Measurements from ENCODE around the gene DEDD. TPM values are rescaled to one million over a fixed set of nuclear protein-coding genes. Genes with fewer than 3 reads are reported as not detected.

The DEDD gene
- total RNA-seq, 1 experiment from 2014 or later: 32.8 TPM

GRCh38 chr1:161174911-161175310, 42.4 kb upstream of the DEDD start:
- no peak for TF ChIP-seq POLR2AphosphoS5 (IDR thresholded peaks at IDR 0.05; ENCODE audit: low read depth, low read length)
- no peak for TF ChIP-seq JUND (IDR thresholded peaks at IDR 0.05)
- no peak for TF ChIP-seq ZBTB33 (IDR thresholded peaks at IDR 0.05; ENCODE audit: extremely low read depth, insufficient replicate concordance, low read length)
- TF ChIP-seq, protein P1, sequence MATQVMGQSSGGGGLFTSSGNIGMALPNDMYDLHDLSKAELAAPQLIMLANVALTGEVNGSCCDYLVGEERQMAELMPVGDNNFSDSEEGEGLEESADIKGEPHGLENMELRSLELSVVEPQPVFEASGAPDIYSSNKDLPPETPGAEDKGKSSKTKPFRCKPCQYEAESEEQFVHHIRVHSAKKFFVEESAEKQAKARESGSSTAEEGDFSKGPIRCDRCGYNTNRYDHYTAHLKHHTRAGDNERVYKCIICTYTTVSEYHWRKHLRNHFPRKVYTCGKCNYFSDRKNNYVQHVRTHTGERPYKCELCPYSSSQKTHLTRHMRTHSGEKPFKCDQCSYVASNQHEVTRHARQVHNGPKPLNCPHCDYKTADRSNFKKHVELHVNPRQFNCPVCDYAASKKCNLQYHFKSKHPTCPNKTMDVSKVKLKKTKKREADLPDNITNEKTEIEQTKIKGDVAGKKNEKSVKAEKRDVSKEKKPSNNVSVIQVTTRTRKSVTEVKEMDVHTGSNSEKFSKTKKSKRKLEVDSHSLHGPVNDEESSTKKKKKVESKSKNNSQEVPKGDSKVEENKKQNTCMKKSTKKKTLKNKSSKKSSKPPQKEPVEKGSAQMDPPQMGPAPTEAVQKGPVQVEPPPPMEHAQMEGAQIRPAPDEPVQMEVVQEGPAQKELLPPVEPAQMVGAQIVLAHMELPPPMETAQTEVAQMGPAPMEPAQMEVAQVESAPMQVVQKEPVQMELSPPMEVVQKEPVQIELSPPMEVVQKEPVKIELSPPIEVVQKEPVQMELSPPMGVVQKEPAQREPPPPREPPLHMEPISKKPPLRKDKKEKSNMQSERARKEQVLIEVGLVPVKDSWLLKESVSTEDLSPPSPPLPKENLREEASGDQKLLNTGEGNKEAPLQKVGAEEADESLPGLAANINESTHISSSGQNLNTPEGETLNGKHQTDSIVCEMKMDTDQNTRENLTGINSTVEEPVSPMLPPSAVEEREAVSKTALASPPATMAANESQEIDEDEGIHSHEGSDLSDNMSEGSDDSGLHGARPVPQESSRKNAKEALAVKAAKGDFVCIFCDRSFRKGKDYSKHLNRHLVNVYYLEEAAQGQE (IDR thresholded peaks at IDR 0.05; ENCODE audit: low read depth): no peak
- no peak for TF ChIP-seq ZNF274 (IDR thresholded peaks at IDR 0.05; ENCODE audit: low read depth, low read length)
- TF ChIP-seq SRF (IDR thresholded peaks at IDR 0.05; ENCODE audit: low read depth): no peak
- no peak for TF ChIP-seq CEBPB (IDR thresholded peaks at IDR 0.05; ENCODE audit: low read depth)
- TF ChIP-seq MAX (IDR thresholded peaks at IDR 0.05): no peak
- TF ChIP-seq POLR2A (IDR thresholded peaks at IDR 0.05; ENCODE audit: borderline replicate concordance, extremely low read depth, insufficient read depth, insufficient read length): no peak
- no peak for TF ChIP-seq ELF1 (IDR thresholded peaks at IDR 0.05; ENCODE audit: borderline replicate concordance, low read depth)
- no peak for TF ChIP-seq SIN3A (IDR thresholded peaks at IDR 0.05; ENCODE audit: low read depth)
- no peak for TF ChIP-seq CBX3 (IDR thresholded peaks at IDR 0.05; ENCODE audit: low read depth)
- no peak for TF ChIP-seq ATF3 (IDR thresholded peaks at IDR 0.05)
- no peak for TF ChIP-seq RAD21 (IDR thresholded peaks at IDR 0.05; ENCODE audit: low read depth)
- TF ChIP-seq EZH2phosphoT487 (IDR thresholded peaks at IDR 0.05; ENCODE audit: borderline replicate concordance): no peak
- TF ChIP-seq FOSL1 (IDR thresholded peaks at IDR 0.05; ENCODE audit: low read depth): no peak
- H2AFZ ChIP-seq (ENCODE audit: low read depth, low read length, poor library complexity, severe bottlenecking): no peak overlapping the region
- CTCF ChIA-PET: no interaction called here
- no peaks in the 10 kb centered on the region for H4K20me1 ChIP-seq (ENCODE audit: insufficient read depth)
- H3K9ac ChIP-seq (ENCODE audit: low read length): no peak overlapping the region
- DNase-seq (ENCODE audit: low read depth, low spot score): no peak
- H3K79me2 ChIP-seq (ENCODE audit: insufficient read depth, low read length): peaks cover 17% of the 10 kb centered on the region
- no peak for ATAC-seq
- POLR2A ChIA-PET: no interaction called here
- no TSS peak for BruUV-seq (replicated peaks)
- H3K27me3 ChIP-seq (ENCODE audit: insufficient read depth, low read length): no peaks in the 10 kb centered on the region
- no peaks in the 10 kb centered on the region for H3K9me2 ChIP-seq (ENCODE audit: insufficient read depth)
- no peak overlapping the region for H3K4me2 ChIP-seq (ENCODE audit: low read length)
- H3K4me3 ChIP-seq (replicated peaks in 1 of 2; ENCODE audit: low read depth in 1 of 2, low read length in 2 of 2): no peak overlapping the region
- H3K27ac ChIP-seq (ENCODE audit: low read depth, low read length): no peak overlapping the region
- no peaks in the 10 kb centered on the region for H3K9me3 ChIP-seq (ENCODE audit: control insufficient read depth in 1 of 2, insufficient read depth in 1 of 2, low read depth in 1 of 2, low read length in 2 of 2)
- RAD21 ChIA-PET (ENCODE audit: low non-redundant PET in 1 of 2, low total read pairs in 2 of 2, uncharacterized antibody in 2 of 2, unreplicated experiment in 2 of 2): no interaction called here
- intact Hi-C loops (cut with micrococcal nuclease): no loop called here
- H3K36me3 ChIP-seq (ENCODE audit: control insufficient read depth in 1 of 2, insufficient read depth in 2 of 2, low read length in 2 of 2): peaks cover 21 to 38% of the 10 kb centered on the region in 2 experiments; a peak in 3 of 4 replicates
- H3K4me1 ChIP-seq (ENCODE audit: control insufficient read depth in 1 of 2, insufficient read depth in 2 of 2, low read length in 2 of 2): peaks cover 10 to 19% of the 10 kb centered on the region in 2 experiments; a peak in 3 of 4 replicates

All from HCT116 (cell line).